ENCODE data around the gene UBE2D3.
"Not testable (repeated sequence)": the region's sequence is repeated elsewhere in the genome, so short reads cannot be mapped to it uniquely, and the experiment has no call there.

The UBE2D3 gene

GRCh38 chr4:102828497-102828808 is 1.1 kb upstream of the UBE2D3 start:
- no peak for FAIRE-seq

GRCh38 chr4:102827674-102828496 is 534 bp upstream of the UBE2D3 start:
- peak; percentile 33 for FAIRE-seq

- no peak for FAIRE-seq
These were observed 1.1 kb downstream of the UBE2D3 start for GRCh38 chr4:102826105-102826889.

GRCh38 chr4:102825261-102826091 is 1.9 kb downstream of the UBE2D3 start:
- peak; percentile 79 for FAIRE-seq

- no peak for FAIRE-seq
These were observed 3.0 kb downstream of the UBE2D3 start for GRCh38 chr4:102824398-102824797.

- no peak for FAIRE-seq
These were observed 3.5 kb downstream of the UBE2D3 start for GRCh38 chr4:102823897-102824296.

- no peak for FAIRE-seq
These were observed 3.9 kb downstream of the UBE2D3 start for GRCh38 chr4:102823464-102823863.

GRCh38 chr4:102819588-102820365 is 7.6 kb downstream of the UBE2D3 start:
- FAIRE-seq: peak; percentile 17

GRCh38 chr4:102819100-102819499 is 8.3 kb downstream of the UBE2D3 start:
- FAIRE-seq: not testable (repeated sequence)

- FAIRE-seq: no peak
These were observed 9.6 kb downstream of the UBE2D3 start for GRCh38 chr4:102817613-102818268.

GRCh38 chr4:102817021-102817605 is 10.2 kb downstream of the UBE2D3 start:
- FAIRE-seq: no peak

GRCh38 chr4:102815981-102816380 is 11.4 kb downstream of the UBE2D3 start:
- FAIRE-seq: no peak

- peak; percentile 27 for FAIRE-seq
These were observed 17.7 kb downstream of the UBE2D3 start for GRCh38 chr4:102809691-102810090.

- FAIRE-seq: no peak
These were observed 18.2 kb downstream of the UBE2D3 start for GRCh38 chr4:102809190-102809589.

- no peak for FAIRE-seq
These were observed 19.3 kb downstream of the UBE2D3 start for GRCh38 chr4:102808009-102808408.

- FAIRE-seq: peak; percentile 97
These were observed 20.0 kb downstream of the UBE2D3 start for GRCh38 chr4:102807345-102807744.

- FAIRE-seq: peak; percentile 73
These were observed 27.5 kb downstream of the UBE2D3 start for GRCh38 chr4:102799816-102800215.

GRCh38 chr4:102794999-102795398 is 32.4 kb downstream of the UBE2D3 start:
- peak; percentile 77 for FAIRE-seq

GRCh38 chr4:102792361-102792936 is 34.9 kb downstream of the UBE2D3 start:
- FAIRE-seq: no peak

GRCh38 chr4:102791318-102791835 is 36.0 kb downstream of the UBE2D3 start:
- FAIRE-seq: no peak

GRCh38 chr4:102789317-102789717 is 38.0 kb downstream of the UBE2D3 start:
- FAIRE-seq: peak; percentile 30

Measured in islet of Langerhans (tissue), 1 donor.